GM12865 (cell line): ENCODE measurements around the gene COMMD4.
"Not testable (repeated sequence)": the region's sequence is repeated elsewhere in the genome, so short reads cannot be mapped to it uniquely, and the experiment has no call there.

ENCODE experiments used
- DNase-seq: peaks from one replicate; pipeline ENCODE4 v3.0.0; 2010; ENCODE audit warnings: low read depth
- H3K4me3 ChIP-seq: 2 replicates; pipeline ENCODE4 v1.5.1; 2011; ENCODE audit warnings: mild to moderate bottlenecking, low read depth, low read length, control low read depth
- TF ChIP-seq, protein P1 (sequence below): IDR thresholded peaks from 2 replicates; pipeline ENCODE4 v1.5.1; 2011; ENCODE audit warnings: low read length, control low read depth, low read depth, inconsistent platforms; ENCODE audit not compliant: insufficient read depth; ENCODE audit errors: missing control alignments

COMMD4 gene

DNA sequence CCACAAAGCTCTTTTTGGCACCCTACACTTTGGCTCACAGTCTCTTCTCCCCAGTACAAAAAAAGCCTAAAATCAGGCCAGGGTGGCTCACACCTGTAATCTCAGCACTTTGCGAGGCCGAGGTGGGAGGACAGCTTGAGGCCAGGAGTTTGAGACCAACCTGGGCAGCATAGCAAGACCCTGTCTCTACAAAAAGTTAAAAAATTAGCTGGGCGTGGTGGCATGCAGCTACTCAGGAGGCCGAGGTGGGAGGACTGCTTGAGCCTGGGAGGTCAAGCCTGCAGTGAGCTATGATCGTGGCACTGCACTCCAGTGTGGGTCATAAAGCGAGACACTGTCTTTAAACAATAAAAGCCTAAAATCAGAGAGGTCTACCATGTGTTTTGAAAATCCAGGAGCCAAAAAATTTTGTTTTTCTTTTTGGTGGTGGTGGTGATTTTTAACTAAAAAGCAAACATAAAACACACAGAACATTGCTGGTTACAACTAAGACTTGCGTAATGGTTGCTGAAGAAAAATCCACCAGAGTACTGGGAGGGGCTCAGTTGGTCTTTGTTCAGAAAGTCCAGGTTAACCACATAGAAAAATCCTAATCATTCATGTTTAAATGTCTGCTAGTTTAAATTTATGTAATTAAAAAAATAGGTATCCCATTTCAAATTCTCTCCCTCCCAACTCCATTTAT, 34.2 kb downstream of the COMMD4 start:
- DNase-seq: no peak
- no peak overlapping the region for H3K4me3 ChIP-seq
- TF ChIP-seq, protein P1, sequence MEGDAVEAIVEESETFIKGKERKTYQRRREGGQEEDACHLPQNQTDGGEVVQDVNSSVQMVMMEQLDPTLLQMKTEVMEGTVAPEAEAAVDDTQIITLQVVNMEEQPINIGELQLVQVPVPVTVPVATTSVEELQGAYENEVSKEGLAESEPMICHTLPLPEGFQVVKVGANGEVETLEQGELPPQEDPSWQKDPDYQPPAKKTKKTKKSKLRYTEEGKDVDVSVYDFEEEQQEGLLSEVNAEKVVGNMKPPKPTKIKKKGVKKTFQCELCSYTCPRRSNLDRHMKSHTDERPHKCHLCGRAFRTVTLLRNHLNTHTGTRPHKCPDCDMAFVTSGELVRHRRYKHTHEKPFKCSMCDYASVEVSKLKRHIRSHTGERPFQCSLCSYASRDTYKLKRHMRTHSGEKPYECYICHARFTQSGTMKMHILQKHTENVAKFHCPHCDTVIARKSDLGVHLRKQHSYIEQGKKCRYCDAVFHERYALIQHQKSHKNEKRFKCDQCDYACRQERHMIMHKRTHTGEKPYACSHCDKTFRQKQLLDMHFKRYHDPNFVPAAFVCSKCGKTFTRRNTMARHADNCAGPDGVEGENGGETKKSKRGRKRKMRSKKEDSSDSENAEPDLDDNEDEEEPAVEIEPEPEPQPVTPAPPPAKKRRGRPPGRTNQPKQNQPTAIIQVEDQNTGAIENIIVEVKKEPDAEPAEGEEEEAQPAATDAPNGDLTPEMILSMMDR: no peak

DNA sequence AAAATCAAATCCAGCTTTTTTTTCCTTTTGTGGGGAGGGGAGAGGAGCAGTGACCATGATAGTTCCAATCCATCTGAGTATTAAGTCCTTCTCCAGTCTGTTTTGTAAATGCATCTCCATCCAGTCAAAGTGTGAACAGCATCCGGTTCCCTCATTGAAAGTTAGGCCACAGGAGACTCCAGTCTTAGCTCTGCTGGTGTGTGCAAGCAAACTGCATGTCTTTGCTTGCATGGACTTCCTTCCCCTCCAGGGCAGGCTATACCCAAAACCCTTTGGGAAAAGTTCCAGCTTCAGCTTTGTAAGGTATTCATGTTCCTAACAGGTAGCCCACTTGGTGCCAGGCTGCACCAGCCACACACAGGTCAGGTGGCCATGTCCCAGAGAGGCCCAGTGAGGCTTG, 35.6 kb downstream of the COMMD4 start:
- H3K4me3 ChIP-seq: no peak overlapping the region
- TF ChIP-seq, protein P1: no peak

DNA sequence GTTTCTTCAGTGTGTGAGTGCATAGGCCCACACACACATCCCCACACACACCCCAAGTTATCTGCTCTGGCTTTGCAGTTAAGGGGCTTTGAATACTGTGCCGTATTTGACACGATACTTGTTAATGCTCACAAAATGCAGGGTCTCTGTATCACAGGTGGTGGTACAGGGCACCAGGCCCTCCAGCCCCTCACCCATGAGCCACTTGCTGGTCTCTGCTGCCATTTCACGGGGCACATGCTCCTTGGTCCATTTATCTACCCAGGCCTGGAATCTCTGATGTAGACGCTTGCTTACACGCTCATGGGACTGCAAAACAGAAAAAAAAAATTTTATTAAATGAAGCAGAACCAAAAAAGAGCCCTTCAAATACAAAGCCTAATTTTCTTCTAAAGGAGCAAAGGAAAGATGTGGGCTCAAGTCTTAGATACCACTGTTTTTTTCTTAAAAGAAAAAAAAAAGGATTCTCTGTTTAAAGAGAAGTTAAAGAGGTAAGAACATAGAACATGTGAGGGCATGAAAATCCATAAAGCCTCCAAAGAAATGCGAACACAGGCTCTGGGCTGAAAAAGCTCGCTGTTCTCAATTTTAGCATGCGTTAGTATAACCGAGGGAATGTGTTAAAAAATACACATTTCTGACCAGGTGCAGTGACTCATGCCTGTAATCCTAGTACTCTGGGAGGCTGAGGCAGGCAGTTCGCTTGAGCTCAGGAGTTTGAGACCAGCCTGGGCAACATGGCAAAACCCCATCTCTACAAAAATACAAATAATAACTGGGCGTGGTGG, 36.2 kb downstream of the COMMD4 start:
- no peak overlapping the region for H3K4me3 ChIP-seq
- TF ChIP-seq, protein P1: no peak
- no peak for DNase-seq

More for the DNA sequence above, 35.6 kb downstream of the COMMD4 start:
- no peak for DNase-seq

DNA sequence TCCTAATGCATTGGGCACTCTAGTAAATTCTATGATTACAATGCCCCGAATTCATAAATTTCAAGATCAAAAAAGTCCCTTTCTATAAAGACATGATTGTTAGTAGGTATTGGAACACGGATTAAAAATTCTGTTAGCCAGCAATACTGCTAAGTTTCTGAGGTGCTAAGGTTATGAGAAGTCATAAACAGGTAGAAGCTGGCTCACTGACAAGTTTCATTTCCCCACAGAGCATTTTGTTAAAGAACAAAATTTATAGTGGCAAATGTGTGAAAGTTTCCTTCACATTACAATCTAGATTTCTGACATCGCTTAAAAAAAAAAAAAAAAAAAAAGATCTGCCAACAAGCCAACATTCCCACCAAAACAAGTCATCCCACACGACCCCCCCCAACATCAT, 44.9 kb downstream of the COMMD4 start:
- no peak overlapping the region for H3K4me3 ChIP-seq
- TF ChIP-seq, protein P1: no peak
- DNase-seq: no peak

DNA sequence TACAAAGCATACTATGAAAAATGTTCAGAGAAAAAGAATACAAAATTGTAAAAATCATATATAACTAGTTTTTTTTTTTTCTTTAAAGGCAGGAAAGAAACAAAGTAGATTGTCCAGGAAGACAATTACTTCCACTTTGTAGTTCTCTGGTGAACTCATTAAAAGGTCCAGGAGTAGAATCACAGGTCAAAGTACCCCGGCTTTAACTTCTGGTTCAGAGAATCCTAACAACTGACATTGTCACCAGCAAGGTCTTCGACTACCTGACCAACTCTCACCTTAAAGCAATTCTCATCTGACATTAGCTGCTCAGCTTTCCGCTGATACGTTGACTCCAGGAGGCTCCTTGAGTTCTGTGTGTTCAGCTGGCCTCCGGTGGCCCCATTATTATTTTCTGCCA, 48.1 kb downstream of the COMMD4 start:
- H3K4me3 ChIP-seq, DNase-seq: not testable (repeated sequence)
